Panc1 (cell line): ENCODE measurements around the gene NGEF.

Source experiments
- SIN3A ChIP-seq: IDR thresholded peaks from 2 replicates; pipeline ENCODE4 v1.6.1; 2012; ENCODE audit warnings: low read depth, mild to moderate bottlenecking, low read length, moderate library complexity, borderline replicate concordance; ENCODE audit not compliant: insufficient read depth
- TCF7L2 ChIP-seq: IDR thresholded peaks from 2 replicates; pipeline ENCODE4 v1.6.1; 2011; ENCODE audit warnings: mild to moderate bottlenecking, low read depth, low read length, inconsistent platforms
- TF ChIP-seq, protein P1 (sequence below): fragments of 450-650 bp; IDR thresholded peaks from 2 replicates; pipeline ENCODE4 v1.5.1; 2017; ENCODE audit warnings: mild to moderate bottlenecking

- TF ChIP-seq, protein P1, sequence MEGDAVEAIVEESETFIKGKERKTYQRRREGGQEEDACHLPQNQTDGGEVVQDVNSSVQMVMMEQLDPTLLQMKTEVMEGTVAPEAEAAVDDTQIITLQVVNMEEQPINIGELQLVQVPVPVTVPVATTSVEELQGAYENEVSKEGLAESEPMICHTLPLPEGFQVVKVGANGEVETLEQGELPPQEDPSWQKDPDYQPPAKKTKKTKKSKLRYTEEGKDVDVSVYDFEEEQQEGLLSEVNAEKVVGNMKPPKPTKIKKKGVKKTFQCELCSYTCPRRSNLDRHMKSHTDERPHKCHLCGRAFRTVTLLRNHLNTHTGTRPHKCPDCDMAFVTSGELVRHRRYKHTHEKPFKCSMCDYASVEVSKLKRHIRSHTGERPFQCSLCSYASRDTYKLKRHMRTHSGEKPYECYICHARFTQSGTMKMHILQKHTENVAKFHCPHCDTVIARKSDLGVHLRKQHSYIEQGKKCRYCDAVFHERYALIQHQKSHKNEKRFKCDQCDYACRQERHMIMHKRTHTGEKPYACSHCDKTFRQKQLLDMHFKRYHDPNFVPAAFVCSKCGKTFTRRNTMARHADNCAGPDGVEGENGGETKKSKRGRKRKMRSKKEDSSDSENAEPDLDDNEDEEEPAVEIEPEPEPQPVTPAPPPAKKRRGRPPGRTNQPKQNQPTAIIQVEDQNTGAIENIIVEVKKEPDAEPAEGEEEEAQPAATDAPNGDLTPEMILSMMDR, result no peak
- no peak for TF ChIP-seq TCF7L2
- TF ChIP-seq SIN3A, result no peak
These were observed 38.4 kb upstream of the NGEF start for GRCh38 chr2:233051241-233052149.
